CD14-positive monocyte (primary cell): Measurements from ENCODE around the gene LTBP3. TPM values are rescaled to one million over a fixed set of nuclear protein-coding genes. Genes with fewer than 3 reads are reported as not detected.

Experiments
- DNase-seq, 3 donors: peaks; one replicate each; pipeline ENCODE4 v3.0.0-alpha.2; 2011 to 2022
- H2AFZ ChIP-seq: 2 replicates; pipeline ENCODE4 v1.6.0; 2012; ENCODE audit warnings: mild to moderate bottlenecking, low read depth, low read length, inconsistent platforms; ENCODE audit not compliant: insufficient read depth, poor library complexity, severe bottlenecking
- H3K27ac ChIP-seq, 2 donors: 1 replicate in 1 of 2; 2 replicates in 1 of 2; pipeline ENCODE4 v1.5.1; 2012 to 2013; ENCODE audit warnings: low read length in 2 of 2, control low read depth in 1 of 2, inconsistent platforms in 1 of 2, low read depth in 1 of 2, mild to moderate bottlenecking in 1 of 2
- H3K27me3 ChIP-seq, 2 donors: one replicate each; pipeline versions ENCODE4 v1.6.0 to v1.6.1; 2011 to 2013; ENCODE audit warnings: low read length in 2 of 2; ENCODE audit not compliant: control insufficient read depth in 2 of 2, insufficient read depth in 2 of 2
- H3K36me3 ChIP-seq, 2 donors: replicated peaks in 1 of 2; 1 replicate in 1 of 2; 2 replicates in 1 of 2; pipeline versions ENCODE4 v1.5.1 to v1.6.1; 2012 to 2013; ENCODE audit warnings: low read length in 2 of 2, control low read depth in 1 of 2, inconsistent platforms in 1 of 2, mild to moderate bottlenecking in 1 of 2; ENCODE audit not compliant: insufficient read depth in 2 of 2, control insufficient read depth in 1 of 2
- H3K4me1 ChIP-seq, 2 donors: 1 replicate in 1 of 2; 2 replicates in 1 of 2; pipeline versions ENCODE4 v1.5.1 to v1.6.1; 2012 to 2013; ENCODE audit warnings: low read length in 2 of 2, control low read depth in 1 of 2, inconsistent platforms in 1 of 2, mild to moderate bottlenecking in 1 of 2, moderate library complexity in 1 of 2; ENCODE audit not compliant: insufficient read depth in 2 of 2, control insufficient read depth in 1 of 2
- H3K4me2 ChIP-seq: replicated peaks from 2 replicates; pipeline ENCODE3; 2012; ENCODE audit warnings: low read length, moderate library complexity, mild to moderate bottlenecking; ENCODE audit not compliant: poor library complexity, severe bottlenecking; ENCODE audit errors: extremely low read depth
- H3K4me3 ChIP-seq, 3 experiments: fragments of 200-600 bp in 1 of 3; sonication (generic) in 1 of 3; replicated peaks in 1 of 3; 1 replicate in 2 of 3; 2 replicates in 1 of 3; pipeline ENCODE4 v1.5.1; 2011 to 2013; ENCODE audit warnings: low read length in 3 of 3, mild to moderate bottlenecking in 3 of 3, control low read depth in 2 of 3, low read depth in 2 of 3, inconsistent platforms in 1 of 3, moderate library complexity in 1 of 3
- H3K79me2 ChIP-seq: 2 replicates; pipeline ENCODE4 v1.6.0; 2012; ENCODE audit warnings: mild to moderate bottlenecking, control low read depth, inconsistent platforms, low read length, moderate library complexity; ENCODE audit not compliant: insufficient read depth
- H3K9ac ChIP-seq: 2 replicates; pipeline ENCODE4 v1.6.0; 2017; ENCODE audit warnings: low read length, mild to moderate bottlenecking; ENCODE audit not compliant: insufficient read depth, poor library complexity, severe bottlenecking
- H3K9me3 ChIP-seq, 2 donors: replicated peaks in 1 of 2; 1 replicate in 1 of 2; 2 replicates in 1 of 2; pipeline versions ENCODE4 v1.5.1 to v1.6.1; 2012 to 2013; ENCODE audit warnings: low read length in 2 of 2, control low read depth in 1 of 2; ENCODE audit not compliant: control insufficient read depth in 1 of 2, insufficient read depth in 1 of 2
- H4K20me1 ChIP-seq: 2 replicates; pipeline ENCODE4 v1.6.0; 2012; ENCODE audit warnings: mild to moderate bottlenecking, low read length, control low read depth, moderate library complexity; ENCODE audit not compliant: insufficient read depth
- H3K27ac Mint-ChIP-seq, 7 donors: one replicate each; pipeline ENCODE4 v1.8.0; 2020; ENCODE audit warnings: mild to moderate bottlenecking in 7 of 7, mixed read lengths in 7 of 7, moderate library complexity in 6 of 7, inconsistent platforms in 2 of 7
- H3K27me3 Mint-ChIP-seq, 3 donors: one replicate each; pipeline ENCODE4 v1.8.0; 2021 to 2022; ENCODE audit warnings: low read depth in 3 of 3, mild to moderate bottlenecking in 3 of 3, mixed read lengths in 3 of 3, moderate library complexity in 3 of 3, inconsistent platforms in 1 of 3
- H3K36me3 Mint-ChIP-seq, 2 donors: one replicate each; pipeline ENCODE4 v1.8.0; 2020; ENCODE audit warnings: mixed read lengths in 2 of 2, inconsistent platforms in 1 of 2, mild to moderate bottlenecking in 1 of 2
- H3K4me1 Mint-ChIP-seq: one replicate; pipeline ENCODE4 v1.8.0; 2020; ENCODE audit warnings: mild to moderate bottlenecking, mixed read lengths
- H3K4me3 Mint-ChIP-seq, 2 donors: one replicate each; pipeline ENCODE4 v1.8.0; 2020; ENCODE audit warnings: mild to moderate bottlenecking in 2 of 2, mixed read lengths in 2 of 2, moderate library complexity in 1 of 2
- H3K9me3 Mint-ChIP-seq, 7 donors: one replicate each; pipeline ENCODE4 v1.8.0; 2020 to 2022; ENCODE audit warnings: mixed read lengths in 7 of 7, mild to moderate bottlenecking in 6 of 7, moderate library complexity in 6 of 7, inconsistent platforms in 2 of 7
- CTCF ChIP-seq: fragments of 200-600 bp; IDR thresholded peaks from one replicate; pipeline ENCODE4 v1.8.0; 2022; ENCODE audit warnings: antibody characterized with exemption, mild to moderate bottlenecking
- WGBS: methylation state at CpG from one replicate; pipeline ENCODE4 v1.1.5; 2013; ENCODE audit warnings: missing lambda C conversion rate; ENCODE audit not compliant: insufficient coverage; 5-methylcytosine and 5-hydroxymethylcytosine counted together
- intact Hi-C, 2 donors: fragments of 100-400 bp; cut with micrococcal nuclease; formaldehyde crosslinking; loops; one replicate each; pipeline versions ENCODE4 v1.15.0 to v1.15.1; 2023
- polyA plus RNA-seq, 3 donors: library from polyadenylated mRNA; depleted of rRNA in 1 of 3; unstranded in 2 of 3; stranded (reverse) in 1 of 3; fragments of 300-500 nt in 2 of 3; fragments of >200 nt in 1 of 3; fragmentation: Illumina TruSeq in 2 of 3; gene quantifications; 1 replicate in 2 of 3; 2 replicates in 1 of 3; pipeline ENCODE4 v1.2.3, GENCODE V29; 2012 to 2021

The LTBP3 gene
- polyA plus RNA-seq, 3 donors: 3.4 to 19.4 (median 4.6) TPM

- intact Hi-C loops: no loop called here
- no peaks in the 10 kb centered on the region for H3K27me3 ChIP-seq
- H3K36me3 ChIP-seq: peaks cover 65 to 71% of the 10 kb centered on the region in 2 donors
- H3K27ac ChIP-seq: peak overlapping the region; percentile 86 to 89
- peak overlapping the region; percentile 91 to 98 (median 95) for H3K27ac Mint-ChIP-seq
- H3K9me3 Mint-ChIP-seq: no peaks in the 10 kb centered on the region
- peak overlapping the region; percentile 73 to 87 for H3K4me3 Mint-ChIP-seq
- H3K4me1 Mint-ChIP-seq: peaks cover 60% of the 10 kb centered on the region
- H3K9ac ChIP-seq: peak overlapping the region; percentile 51
- H3K36me3 Mint-ChIP-seq: peaks cover 60 to 79% of the 10 kb centered on the region in 2 donors
- no peak for DNase-seq
- peaks cover 0 to 2% (median 0%) of the 10 kb centered on the region in 3 donors for H3K27me3 Mint-ChIP-seq
- H4K20me1 ChIP-seq: peaks cover 97% of the 10 kb centered on the region
- H2AFZ ChIP-seq: no peak overlapping the region
- peak overlapping the region; percentile 82 for H3K4me2 ChIP-seq
- peaks cover 44 to 61% of the 10 kb centered on the region in 2 donors for H3K4me1 ChIP-seq
- 63% methylated on average over 4 of the region's 4 CpGs for WGBS
- peak overlapping the region in 2 of 3 experiments; percentile 30 to 74 for H3K4me3 ChIP-seq
- peaks cover 82% of the 10 kb centered on the region for H3K79me2 ChIP-seq
- no peaks in the 10 kb centered on the region for H3K9me3 ChIP-seq
- TF ChIP-seq CTCF: no peak
These were observed 28.1 kb upstream of the LTBP3 start for GRCh38 chr11:65586247-65586630.

GRCh38 chr11:65585396-65586246 is 27.5 kb upstream of the LTBP3 start:
- TF ChIP-seq CTCF: no peak
- Histone ChIP-seq H2AFZ (no peak overlapping the region), H3K9me3 (no peaks in the 10 kb centered on the region), H4K20me1 (peaks cover 97% of the 10 kb centered on the region), H3K9ac (no peak overlapping the region), H3K4me1 (peaks cover 44 to 64% of the 10 kb centered on the region in 2 donors), H3K79me2 (peaks cover 88% of the 10 kb centered on the region), H3K27me3 (no peaks in the 10 kb centered on the region), H3K4me2 (peak overlapping the region; percentile 82), H3K4me3 (peak overlapping the region in 1 of 3 experiments; percentile 74), H3K27ac (peak overlapping the region; percentile 86 to 89), H3K36me3 (peaks cover 65 to 71% of the 10 kb centered on the region in 2 donors)
- peak overlapping the region in 1 of 2 donors; percentile 87 for H3K4me3 Mint-ChIP-seq
- peaks cover 61 to 79% of the 10 kb centered on the region in 2 donors for H3K36me3 Mint-ChIP-seq
- peak overlapping the region in 6 of 7 donors; percentile 91 to 98 (median 96) for H3K27ac Mint-ChIP-seq
- intact Hi-C loops: no loop called here
- WGBS: 94% methylated on average over 48 of the region's 51 CpGs
- H3K27me3 Mint-ChIP-seq: peaks cover 0 to 2% (median 0%) of the 10 kb centered on the region in 3 donors
- DNase-seq: no peak
- no peaks in the 10 kb centered on the region for H3K9me3 Mint-ChIP-seq
- peaks cover 59% of the 10 kb centered on the region for H3K4me1 Mint-ChIP-seq
